Activated T-cell treated with anti-CD3 and anti-CD28 coated beads for 48 hours (primary cell): ENCODE measurements around the gene DNASE2.
"Not testable (repeated sequence)": the region's sequence is repeated elsewhere in the genome, so short reads cannot be mapped to it uniquely, and the experiment has no call there.

Experiments used
- DNase-seq: peaks from one replicate; pipeline ENCODE4 v3.0.0-alpha.2; 2020; ENCODE audit warnings: low read depth

DNASE2 gene

DNA sequence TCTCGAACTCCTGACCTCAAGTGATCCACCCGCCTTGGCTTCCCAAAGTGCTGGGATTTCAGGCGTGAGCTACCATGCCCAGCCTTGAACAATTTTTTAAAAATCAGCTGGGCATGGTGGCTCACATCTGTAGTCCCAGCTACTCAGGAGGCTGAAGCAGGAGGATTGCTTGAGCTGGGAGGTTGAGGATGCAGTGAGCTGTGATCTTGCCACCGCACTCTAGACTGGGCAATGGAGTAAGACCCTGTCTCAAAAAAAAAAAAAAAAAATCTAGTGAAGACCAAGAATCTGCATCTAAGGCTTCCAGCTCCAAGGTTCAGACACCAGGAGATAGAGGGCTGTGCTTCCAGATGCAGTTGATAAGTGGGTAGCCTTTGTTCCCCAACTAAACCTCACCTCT lies 17.1 kb downstream of the DNASE2 start:
- no peak for DNase-seq

DNA sequence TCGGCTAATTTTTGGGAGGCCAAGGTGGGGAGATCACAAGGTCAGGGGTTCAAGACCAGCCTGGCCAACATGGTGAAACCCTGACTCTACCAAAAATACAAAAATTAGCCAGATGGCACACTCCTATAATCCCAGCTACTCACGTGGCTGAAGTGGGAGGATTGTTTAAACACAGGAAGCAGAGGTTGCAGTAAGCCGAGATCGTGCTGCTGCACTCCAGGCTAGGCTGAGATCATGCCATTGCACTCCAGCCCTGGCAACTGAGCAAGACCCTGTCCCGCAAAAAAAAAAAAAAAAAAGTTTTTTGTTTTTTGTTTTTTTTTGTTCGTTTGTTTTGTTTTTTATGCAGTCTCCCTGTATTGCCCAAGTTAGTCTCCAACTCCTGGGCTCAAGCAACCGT lies 21.7 kb downstream of the DNASE2 start:
- DNase-seq: no peak

DNA sequence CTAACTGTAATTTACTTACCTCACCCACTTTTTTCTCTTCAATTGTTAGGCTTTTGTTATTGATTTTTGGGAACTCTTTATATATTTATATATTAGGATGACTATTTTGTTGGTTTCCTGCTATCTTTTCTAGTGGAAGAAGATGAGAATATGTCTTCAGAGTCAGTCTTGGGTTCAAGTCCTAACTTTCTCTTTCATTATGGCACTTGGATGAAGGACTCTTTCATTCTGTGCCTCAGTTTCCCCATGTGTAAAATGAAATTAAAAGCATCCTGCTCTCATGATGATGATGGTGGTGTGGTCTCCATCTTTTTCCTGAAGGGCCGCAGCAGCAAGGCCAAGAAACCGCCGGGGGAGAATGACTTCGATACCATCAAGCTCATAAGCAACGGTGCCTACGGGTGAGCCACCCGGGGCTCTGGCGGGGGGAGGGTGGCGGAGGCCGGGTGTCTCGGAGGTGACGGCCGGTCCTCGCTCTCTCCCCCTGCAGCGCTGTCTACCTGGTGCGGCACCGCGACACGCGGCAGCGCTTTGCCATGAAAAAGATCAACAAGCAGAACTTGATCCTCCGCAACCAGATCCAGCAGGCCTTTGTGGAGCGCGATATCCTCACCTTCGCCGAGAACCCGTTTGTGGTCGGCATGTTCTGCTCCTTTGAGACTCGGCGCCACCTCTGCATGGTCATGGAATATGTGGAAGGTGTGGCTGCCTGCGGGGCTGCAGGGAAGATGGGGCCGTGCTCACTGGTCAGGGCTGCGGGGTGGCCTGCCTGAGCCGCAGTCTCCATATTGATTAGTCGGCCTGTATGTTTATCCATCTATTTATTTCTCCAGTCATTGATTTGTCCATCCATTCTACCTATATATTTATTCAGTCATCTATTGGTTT lies 23.0 kb downstream of the DNASE2 start:
- DNase-seq: no peak

DNA sequence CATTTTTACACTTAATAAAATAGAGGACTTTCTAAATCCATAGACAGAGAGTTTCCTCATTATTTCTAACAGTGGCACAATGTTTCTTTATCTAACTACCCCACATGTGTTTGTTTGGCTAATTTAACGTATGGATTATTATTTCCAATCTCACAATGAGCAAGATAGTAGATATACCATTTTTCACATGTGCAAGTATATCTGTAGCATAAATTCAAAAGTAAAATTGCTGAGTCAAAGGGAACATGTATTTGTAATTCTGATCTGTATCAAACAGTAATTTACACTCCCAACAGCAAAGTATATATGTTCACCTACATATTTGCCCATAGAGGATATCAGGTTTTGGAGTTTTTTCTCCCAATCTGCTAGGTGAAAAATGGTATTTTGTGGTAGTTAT lies 24.6 kb downstream of the DNASE2 start:
- DNase-seq: no peak

DNA sequence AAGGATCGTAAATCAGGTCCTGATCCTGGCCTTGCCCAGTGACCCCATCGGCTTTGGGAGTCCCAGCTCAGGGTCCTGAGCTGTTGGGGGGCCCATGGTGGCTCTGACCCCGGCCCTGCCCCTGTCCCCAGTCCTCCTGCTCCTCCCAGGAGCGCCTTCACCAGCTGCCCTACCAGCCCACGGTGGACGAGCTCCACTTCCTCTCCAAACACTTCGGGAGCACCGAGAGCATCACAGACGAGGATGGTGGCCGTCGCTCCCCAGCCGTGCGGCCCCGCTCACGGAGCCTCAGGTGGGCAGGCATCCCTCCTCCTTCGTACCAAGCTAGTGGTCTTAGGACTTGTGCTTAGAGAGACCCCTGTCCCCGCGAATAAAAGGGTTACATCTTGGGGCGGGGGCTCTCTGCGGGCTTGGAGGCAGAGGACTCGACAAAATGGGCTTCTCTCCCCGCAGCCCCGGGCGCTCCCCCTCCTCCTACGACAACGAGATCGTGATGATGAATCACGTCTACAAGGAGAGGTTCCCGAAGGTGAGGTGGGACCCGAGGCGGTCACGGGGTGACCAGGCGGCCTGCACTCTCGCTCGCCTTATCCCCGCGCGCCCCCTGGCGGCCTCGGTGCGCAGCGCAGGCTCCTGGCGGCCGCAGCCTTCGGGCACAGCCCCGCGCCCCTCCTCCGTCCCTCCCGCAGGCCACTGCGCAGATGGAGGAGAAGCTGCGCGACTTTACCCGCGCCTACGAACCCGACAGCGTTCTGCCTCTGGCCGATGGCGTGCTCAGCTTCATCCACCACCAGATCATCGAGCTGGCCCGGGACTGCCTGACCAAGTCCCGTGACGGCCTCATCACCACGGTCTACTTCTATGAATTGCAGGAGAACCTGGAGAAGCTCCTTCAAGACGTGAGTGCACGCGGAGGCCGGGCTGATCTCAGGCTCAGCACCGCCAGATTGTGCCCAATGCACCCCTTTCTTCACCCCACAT lies 33.8 kb downstream of the DNASE2 start:
- DNase-seq: peak; percentile 89

DNA sequence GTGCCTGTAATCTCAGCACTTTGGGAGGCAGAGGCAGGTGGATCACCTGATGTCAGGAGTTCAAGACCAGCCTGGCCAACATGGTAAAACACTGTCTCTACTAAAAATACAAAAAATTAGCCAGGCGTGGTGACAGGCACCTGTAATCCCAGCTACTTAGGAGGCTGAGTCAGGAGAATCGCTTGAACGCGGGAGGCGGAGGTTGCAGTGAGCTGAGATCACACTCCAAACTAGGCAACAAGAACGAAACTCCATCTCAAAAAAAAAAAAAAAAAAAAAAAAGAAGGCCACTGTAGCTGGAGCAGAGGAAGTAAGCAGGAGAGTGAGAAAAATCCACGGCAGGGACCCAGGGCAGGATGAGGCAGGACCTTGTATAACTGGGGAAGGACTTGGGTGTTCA lies 34.6 kb downstream of the DNASE2 start:
- not testable (repeated sequence) for DNase-seq

DNA sequence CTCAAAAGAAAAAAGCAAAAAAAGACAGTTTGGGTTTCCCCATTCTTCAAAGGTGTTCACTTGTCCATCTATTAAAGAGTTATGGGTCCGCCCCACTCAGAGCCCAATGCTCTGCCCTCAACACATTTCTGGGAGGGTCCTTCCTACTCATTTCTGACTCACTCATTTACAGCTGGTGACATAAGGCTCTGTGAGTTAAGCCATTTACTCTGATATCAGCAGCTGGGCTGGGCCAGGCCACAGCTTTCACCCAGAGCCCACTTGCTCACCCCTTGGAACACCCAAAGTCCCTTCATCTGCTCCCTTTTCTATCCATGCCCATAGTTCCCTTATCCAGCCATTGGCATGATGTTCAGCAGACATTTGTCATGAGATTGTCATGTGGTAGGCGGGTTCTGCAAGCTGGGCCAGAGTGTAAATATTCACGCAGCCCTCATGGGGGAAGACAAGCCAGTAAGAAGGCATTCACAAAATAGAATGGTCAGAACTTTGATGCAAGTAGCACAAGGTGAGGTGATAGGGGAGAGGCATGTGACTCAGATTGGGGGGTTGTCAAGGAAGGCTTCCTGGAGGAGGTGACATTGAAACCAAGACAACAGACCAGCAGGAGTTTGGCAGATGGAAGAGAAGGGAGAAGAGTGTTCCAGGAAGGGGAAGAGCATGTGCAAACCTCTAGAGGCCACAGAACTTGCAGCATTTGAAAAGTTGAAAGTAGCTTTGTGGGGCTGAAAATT lies 37.1 kb downstream of the DNASE2 start:
- DNase-seq: no peak

DNA sequence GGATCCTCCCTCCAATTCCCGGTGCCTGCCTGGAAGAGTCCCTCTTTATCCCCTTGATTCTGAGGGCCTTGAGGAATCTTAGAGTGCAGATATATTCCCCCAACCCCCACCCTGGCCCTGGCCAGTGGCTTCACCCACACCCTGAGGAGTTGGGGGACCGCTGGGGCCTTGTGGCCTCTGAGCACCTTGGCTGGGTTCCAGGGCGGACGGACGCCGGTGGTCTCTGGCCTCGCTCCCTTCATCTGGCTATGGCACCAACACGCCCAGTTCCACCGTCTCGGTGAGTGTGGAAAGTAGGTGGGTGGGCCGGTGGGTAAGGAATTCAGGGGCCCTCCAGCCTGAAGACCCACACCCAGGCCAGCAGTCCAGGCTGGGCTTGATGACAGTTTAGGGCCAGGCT lies 37.9 kb downstream of the DNASE2 start:
- no peak for DNase-seq

DNA sequence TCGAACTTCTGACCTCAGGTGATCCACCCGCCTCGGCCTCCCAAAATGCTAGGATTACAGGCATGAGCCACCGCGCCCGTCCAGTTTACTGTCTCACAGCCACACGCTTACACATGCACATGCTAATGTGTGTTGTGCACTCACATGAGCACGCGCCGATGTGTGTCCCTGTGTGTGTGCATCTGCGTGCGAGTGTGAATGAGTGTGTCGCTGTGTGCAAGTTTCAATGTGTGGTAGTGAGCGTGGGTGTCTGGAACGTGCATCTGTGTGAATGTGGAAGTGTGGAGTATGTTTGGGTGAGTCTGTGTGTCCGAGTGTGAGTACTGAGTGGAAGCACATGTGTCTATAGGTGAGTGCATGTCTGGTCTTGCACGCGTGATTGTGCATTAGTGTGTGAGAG lies 38.7 kb downstream of the DNASE2 start:
- no peak for DNase-seq

DNA sequence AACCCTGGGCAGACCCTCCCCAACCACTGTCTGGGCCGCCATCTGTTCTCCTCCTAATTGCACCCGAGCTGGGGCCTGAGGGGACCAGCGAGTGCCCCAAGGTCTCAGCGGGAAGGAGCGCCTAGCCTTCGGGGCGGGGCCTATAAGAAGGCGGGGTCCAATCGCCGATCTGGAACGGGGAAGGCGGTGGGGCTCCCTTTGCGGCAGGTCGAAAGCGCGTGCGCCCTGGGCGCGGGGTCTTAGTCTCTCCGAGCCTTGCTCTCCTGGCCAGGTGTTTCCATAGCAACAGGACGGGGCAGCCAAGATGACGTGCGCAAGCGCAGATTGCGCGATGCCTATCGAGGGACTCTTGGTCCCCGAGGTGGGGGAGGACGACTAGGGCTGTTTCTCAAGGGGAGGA lies 40.2 kb downstream of the DNASE2 start:
- peak; percentile 30 for DNase-seq

DNA sequence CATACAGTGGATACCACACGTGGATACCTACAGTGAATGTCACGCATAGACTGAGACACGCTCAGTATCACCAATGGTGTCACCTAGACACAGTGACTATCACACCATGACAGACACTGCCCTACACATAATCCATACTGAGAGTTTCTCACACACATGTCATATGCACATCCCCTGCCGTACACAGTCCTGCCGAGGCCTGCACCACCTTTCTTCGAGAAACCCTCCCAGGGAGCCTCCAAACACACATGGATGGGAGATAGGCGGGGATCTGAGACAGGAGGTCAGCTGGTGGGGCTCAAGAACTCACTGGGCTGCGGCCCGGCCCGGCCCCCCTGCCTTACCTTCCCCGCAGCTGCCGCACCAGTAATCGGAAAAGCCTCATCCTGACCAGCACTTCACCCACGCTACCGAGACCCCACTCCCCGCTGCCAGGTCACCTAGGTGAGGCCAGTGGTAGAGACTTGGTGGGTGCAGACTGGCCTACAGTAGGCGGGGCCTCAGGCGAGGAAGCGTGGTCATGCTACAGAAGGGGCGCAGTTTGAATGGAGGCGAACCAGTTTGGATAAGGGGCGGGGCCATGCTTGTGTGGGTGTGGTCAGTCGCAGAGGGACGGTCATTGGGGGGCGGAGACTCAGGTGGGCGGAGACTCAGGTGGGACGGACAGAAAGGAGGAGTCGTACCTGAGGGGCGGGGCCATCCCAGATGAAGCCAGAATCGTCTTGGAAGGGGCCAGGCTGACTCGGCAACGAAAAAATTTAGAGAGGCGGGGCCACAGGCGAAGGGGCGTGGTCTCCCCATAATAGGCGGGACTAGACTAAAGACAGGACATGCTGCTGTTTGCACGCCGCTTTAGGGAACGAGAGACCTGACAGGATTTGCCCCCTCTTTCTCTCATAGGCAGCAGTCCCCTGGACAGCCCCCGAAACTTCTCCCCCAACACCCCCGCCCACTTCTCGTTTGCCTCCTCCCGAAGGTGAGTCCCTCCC lies 40.9 kb downstream of the DNASE2 start:
- DNase-seq: peak; percentile 66

DNA sequence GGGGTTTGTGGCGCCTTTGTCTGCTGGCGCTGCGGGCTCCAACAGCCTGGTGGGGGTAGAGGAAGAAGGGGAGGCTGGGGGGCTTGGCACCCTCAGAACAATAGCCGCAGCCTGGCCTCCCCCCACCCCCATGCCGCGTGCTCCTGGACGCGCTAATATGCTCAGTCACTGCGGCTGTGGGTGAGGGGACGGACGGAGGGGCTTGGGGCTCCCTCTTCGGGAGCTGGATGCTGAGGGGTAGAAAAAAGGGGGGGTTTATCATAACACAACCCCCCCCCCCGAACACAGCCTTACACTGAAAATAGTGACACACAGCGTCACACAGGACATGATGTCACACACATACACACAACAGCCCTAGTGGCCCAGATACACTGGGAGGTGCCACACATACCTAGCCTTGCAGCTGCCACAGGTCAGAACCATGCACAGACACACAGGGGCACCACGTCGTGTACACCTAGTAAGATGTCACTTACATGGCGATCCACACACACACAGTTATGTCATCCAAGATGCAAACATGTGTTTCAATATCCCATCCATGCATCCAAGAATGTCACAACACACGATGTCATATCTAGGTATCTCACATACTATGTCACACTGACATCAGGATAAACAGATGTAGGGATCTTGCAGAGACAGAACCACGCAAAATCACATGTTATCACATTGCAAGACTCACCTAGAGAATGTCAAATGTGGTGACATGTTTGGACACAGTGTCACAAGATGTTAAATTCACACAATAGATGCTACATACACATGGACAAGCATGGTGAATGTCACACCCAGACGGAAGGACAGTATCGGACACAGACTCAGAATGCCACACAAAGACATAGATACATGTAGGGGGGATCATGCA lies 42.1 kb downstream of the DNASE2 start:
- DNase-seq: no peak

DNA sequence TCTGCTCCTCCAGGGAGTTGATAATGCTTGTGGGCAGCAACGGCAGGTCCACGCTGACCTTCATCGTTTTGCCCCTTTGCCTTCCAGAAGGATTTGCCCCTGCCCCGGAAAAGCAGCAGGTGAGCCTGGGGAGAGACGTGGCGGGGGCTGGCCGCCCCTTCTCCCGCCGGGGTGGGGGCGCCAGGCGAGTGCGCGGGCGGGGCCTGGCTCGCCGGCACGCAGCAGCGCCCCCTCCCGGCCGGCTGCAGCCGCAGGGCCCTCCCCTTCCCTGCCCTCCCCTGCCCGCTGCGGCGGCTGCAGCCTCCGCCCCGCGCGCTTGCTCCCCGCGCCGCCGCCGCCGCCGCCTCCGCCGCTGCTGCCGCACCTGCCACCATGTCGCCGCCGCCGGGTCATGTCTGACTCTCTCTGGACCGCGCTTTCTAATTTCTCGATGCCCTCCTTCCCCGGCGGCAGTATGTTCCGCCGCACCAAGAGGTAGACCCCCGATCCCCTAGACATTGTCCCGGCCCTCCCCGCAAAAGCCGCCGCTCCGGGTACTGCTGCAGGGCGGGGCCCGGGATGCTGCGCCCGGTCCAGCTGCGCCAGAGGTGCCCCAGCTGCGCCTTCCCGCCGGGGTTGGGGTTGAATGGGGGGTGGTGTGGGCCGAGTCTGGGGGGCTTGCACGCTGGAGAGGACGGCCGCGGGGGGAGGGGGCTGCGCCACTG lies 42.9 kb downstream of the DNASE2 start, which contains the start of gene MAST1:
Gene MAST1 (plus strand): TSS at position 334 of the 704 bp plus-strand sequence. CDS start 58 bp downstream, at position 392.
- peak; percentile 62 for DNase-seq

DNA sequence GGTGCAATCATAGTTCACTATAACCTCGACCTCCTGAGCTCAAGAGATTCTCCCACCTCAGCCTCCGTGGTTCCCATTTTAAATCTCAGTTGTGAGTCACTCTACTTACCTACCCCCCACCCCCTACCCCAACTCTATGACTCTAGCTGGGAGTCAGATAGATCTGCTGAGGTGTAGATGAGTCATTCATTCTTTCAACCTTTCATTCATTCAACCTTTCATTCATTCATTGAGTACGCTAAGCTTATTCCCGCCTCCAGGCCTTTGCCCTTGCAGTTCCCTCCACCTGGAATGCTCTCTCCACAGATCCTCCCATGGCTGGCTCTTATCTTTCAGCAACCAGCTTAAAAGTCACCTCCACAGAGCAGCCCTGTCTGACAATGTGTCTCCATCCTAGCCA lies 44.0 kb downstream of the DNASE2 start:
- no peak for DNase-seq

DNA sequence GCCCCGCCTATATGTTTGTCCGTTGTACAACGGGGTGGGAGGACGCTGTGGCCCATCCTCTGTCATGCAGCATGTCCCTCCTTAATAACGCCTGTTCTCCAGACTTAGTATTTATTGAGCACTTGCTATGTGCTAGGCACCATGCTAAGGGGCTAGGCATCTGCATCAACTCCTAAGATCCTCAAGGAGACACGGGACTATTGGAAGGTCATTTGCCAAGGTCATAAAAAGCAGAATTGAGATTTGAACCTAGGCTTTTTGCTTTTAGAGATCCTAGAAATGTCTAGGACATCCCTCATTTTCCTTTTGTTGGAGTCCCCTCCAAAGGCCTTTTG lies 44.8 kb downstream of the DNASE2 start:
- DNase-seq: no peak

DNA sequence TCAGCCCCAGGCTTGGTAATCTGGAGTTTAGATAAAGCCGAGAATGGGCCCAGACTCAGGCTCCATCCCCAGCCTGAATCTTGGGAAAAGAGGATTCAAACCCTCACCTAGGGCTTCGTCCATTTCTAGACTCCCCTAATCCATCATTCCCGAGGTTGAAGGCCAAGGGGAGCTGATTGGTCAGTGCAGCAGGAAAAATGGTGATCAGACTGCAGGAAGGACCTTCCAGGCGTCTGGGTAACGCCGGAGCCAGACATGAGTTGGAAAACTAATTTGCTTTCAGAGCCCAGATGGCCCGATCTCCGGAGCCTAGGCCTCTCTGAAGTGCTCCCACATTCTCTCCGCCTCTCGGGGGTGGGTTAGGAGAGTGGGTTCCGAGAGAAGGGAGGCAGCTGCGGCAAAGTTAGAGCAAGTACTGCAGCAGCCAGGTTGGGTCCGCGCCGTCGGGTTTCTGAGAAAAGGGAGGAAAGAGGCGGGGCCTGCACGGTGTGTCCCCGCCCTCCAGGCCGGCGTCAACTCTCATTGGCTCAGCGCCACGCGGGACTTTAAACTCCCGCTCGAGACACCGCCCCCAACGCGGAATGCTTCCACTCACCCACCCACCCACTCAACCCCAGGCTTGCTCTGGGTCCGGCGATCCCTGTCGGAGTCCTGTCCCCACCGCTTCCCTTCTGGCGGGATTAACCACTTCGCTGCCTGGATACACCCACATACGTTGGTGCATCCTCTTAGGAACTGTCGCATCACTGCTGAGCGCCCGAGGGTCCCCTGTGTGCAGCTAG lies 46.1 kb downstream of the DNASE2 start:
- peak; percentile 36 for DNase-seq

DNA sequence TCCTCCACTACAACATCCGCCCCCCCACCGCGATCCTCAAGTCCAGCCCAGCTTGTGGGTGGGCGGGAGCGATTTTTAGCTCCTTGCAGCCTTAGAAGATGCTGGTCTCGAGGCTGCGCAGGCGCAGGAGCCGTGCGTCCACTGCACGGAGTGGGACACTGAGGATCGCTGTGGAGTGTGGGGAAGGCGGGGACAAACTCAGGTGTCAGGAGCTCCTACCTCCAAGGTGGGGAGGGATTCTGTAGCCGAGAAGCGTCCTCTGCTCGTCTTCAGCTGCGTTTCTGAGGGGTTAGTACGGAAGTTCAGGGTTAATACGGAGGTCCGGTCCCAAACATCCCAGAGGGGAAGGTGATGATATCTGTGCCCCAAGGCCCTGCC lies 46.7 kb downstream of the DNASE2 start, which contains the start of gene RTBDN:
Gene RTBDN (minus strand): TSS at position 14 of the 378 bp plus-strand sequence. CDS start 4,600 bp downstream, outside the sequence.
- no peak for DNase-seq
